GM23248 (cell line): Measurements from ENCODE around the gene CTNNB1.

Source experiments
- EZH2 ChIP-seq: fragments of 200-600 bp; sonication (generic); IDR thresholded peaks from 2 replicates; pipeline ENCODE4 v1.6.1; 2018; ENCODE audit warnings: antibody characterized with exemption, mild to moderate bottlenecking; ENCODE audit not compliant: insufficient read depth, poor library complexity, severe bottlenecking
- EZH2phosphoT487 ChIP-seq: fragments of 200-600 bp; sonication (generic); IDR thresholded peaks from 2 replicates; pipeline ENCODE4 v1.6.1; 2018; ENCODE audit warnings: antibody characterized with exemption, moderate library complexity, mild to moderate bottlenecking, low read depth; ENCODE audit not compliant: insufficient read depth

- TF ChIP-seq EZH2 (no peak), EZH2phosphoT487 (no peak)
These were observed 35.9 kb upstream of the CTNNB1 start for GRCh38 chr3:41163421-41163820.
